ENCODE results near the gene IRX2. TPM values are rescaled to one million over a fixed set of nuclear protein-coding genes. Genes with fewer than 3 reads are reported as not detected.

IRX2 gene
- total RNA-seq, 4 donors from 2014 or later = 2.4 TPM; not detected in 3

DNA sequence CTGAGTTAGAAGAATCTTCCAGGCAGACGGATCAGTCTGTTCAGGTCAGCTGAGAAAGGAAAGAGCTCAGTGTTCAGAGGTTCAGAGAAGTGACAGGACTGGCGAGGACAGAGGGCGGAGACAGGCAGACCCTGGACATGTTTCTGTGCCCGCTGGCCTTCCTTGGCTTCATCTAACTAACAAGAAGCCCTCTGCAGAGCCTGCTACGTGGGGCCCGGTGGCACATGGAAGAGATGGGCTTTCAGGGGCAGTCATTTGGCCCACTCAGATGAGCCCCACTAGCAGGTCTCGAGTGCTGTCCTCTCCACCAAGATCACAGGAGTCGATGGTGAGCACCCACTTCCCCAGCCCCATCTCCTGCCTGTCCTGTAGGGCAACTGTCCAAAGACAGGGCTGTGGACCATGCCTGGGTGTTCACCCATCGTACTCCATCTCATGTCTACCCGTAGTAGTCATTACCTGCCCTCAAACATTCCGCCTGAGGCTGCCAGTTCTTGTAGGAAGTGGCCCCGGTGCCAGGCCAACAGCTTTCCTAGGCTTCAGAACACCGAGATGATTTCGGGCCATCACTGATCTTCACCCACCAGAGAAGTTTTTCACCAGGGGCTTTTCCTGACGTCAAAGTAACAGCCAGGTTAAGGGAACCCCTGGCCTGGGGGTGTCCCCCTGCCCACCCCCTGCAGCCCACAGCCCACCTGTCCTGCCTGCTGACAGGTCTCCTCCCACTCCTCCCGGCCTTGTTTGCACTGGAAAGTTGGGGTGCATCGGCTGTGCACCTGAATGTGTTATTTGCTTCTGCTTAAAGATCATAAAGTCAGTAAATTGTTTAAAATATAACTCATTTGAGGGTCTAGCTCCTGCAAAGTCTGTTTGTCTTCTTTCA lies 14.0 kb downstream of the IRX2 start:
- DNase-seq = no peak
- Histone ChIP-seq H3K4me1 (no peaks in the 10 kb centered on the region), H3K27ac (no peak overlapping the region), H3K36me3 (no peaks in the 10 kb centered on the region), H3K9me3 (no peaks in the 10 kb centered on the region), H3K27me3 (peaks cover 42 to 48% (median 43%) of the 10 kb centered on the region in 3 donors), H3K4me3 (no peak overlapping the region)
- TF ChIP-seq, protein P1, sequence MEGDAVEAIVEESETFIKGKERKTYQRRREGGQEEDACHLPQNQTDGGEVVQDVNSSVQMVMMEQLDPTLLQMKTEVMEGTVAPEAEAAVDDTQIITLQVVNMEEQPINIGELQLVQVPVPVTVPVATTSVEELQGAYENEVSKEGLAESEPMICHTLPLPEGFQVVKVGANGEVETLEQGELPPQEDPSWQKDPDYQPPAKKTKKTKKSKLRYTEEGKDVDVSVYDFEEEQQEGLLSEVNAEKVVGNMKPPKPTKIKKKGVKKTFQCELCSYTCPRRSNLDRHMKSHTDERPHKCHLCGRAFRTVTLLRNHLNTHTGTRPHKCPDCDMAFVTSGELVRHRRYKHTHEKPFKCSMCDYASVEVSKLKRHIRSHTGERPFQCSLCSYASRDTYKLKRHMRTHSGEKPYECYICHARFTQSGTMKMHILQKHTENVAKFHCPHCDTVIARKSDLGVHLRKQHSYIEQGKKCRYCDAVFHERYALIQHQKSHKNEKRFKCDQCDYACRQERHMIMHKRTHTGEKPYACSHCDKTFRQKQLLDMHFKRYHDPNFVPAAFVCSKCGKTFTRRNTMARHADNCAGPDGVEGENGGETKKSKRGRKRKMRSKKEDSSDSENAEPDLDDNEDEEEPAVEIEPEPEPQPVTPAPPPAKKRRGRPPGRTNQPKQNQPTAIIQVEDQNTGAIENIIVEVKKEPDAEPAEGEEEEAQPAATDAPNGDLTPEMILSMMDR (IDR thresholded peaks at IDR 0.05 in 4 of 5, conservative IDR thresholded peaks at IDR 0.05 in 1 of 5) = no peak
- TF ChIP-seq POLR2A (IDR thresholded peaks at IDR 0.05) = no peak
- intact Hi-C loops (cut with DNase I; ENCODE audit: low total_unique reads) = no loop called here
- ATAC-seq = no peak
- in situ Hi-C loops (cut with MboI; ENCODE audit: low sequenced_read_pairs in 4 of 4) = no loop called here

DNA sequence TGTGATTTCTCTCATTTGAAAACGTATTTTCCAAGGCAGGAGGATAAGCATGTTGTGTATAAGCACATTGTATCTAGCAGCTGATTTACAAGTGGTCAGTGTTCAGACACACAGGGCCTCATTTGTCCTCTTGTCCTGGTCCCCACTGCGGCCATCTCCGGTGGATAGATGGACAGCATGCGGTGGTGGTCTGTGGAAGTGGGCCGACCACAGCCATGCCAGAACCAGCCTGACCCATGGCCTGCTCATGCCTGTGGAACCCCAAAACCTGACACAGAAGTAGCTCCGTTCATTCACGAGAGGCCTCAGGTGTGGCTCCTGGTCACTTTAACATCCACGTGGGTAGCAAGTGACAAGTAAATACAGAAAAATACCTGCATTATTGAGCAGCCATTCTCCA lies 14.6 kb downstream of the IRX2 start:
- no peak overlapping the region for H3K27ac ChIP-seq
- no peak for TF ChIP-seq POLR2A (IDR thresholded peaks at IDR 0.05)
- TF ChIP-seq, protein P1 (IDR thresholded peaks at IDR 0.05 in 4 of 5, conservative IDR thresholded peaks at IDR 0.05 in 1 of 5) = no peak
- in situ Hi-C loops (cut with MboI; ENCODE audit: low sequenced_read_pairs in 4 of 4) = no loop called here
- H3K27me3 ChIP-seq = peaks cover 37 to 43% (median 38%) of the 10 kb centered on the region in 3 donors
- intact Hi-C loops (cut with DNase I; ENCODE audit: low total_unique reads) = no loop called here
- no peaks in the 10 kb centered on the region for H3K9me3 ChIP-seq
- ATAC-seq (no peak), DNase-seq (no peak)
- no peaks in the 10 kb centered on the region for H3K4me1 ChIP-seq
- H3K4me3 ChIP-seq = no peak overlapping the region
- H3K36me3 ChIP-seq = no peaks in the 10 kb centered on the region

DNA sequence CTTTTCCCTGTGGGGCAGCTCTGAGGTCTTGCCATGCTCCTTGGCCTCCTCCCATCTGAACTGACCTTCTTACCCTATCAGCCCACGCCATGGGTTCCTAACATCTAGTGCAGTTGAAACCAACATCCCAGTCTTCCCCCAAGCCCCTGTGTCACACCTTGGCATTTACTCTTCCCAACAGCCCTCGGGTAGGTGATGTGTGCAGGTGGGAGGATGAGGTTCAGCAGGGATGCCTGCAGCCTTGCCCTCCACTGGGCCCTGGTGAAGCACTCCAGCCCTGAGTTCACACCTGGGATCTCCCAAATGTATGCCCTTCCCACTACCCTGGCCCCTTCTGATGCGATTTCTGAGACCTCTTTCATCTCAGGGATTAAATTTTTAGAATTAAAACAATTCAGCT lies 15.5 kb downstream of the IRX2 start:
- H3K27me3 ChIP-seq = peaks cover 29 to 35% (median 30%) of the 10 kb centered on the region in 3 donors
- no peak for DNase-seq
- no peaks in the 10 kb centered on the region for H3K9me3 ChIP-seq
- TF ChIP-seq POLR2A (IDR thresholded peaks at IDR 0.05) = no peak
- TF ChIP-seq, protein P1 (IDR thresholded peaks at IDR 0.05 in 4 of 5, conservative IDR thresholded peaks at IDR 0.05 in 1 of 5) = no peak
- in situ Hi-C loops (cut with MboI; ENCODE audit: low sequenced_read_pairs in 4 of 4) (no loop called here), intact Hi-C loops (cut with DNase I; ENCODE audit: low total_unique reads) (no loop called here)
- H3K27ac ChIP-seq = no peak overlapping the region
- H3K4me3 ChIP-seq = no peak overlapping the region
- ATAC-seq = no peak
- no peaks in the 10 kb centered on the region for H3K36me3 ChIP-seq
- no peaks in the 10 kb centered on the region for H3K4me1 ChIP-seq

DNA sequence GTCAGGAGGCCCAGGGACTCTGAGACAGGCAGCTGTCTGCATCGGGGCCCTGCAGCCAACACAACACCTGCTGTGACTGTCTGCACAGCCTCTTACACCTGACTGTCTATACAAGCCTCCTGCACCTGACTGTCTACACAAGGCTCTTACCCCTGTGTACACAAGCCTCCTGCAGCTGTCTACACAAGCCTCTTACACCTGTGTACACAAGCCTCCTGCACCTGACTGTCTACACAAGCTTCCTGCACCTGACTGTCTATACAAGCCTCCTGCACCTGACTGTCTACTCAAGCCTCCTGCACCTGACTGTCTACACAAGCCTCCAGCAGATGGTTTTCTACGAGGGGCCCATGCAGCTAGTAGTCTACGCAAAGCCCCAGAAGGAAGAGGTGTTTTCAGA lies 18.6 kb downstream of the IRX2 start:
- Histone ChIP-seq H3K27ac (no peak overlapping the region), H3K4me1 (no peaks in the 10 kb centered on the region), H3K27me3 (peaks cover 0 to 4% (median 3%) of the 10 kb centered on the region in 3 donors), H3K36me3 (no peaks in the 10 kb centered on the region), H3K4me3 (no peak overlapping the region), H3K9me3 (no peaks in the 10 kb centered on the region)
- ATAC-seq (no peak), DNase-seq (no peak)
- in situ Hi-C loops (cut with MboI; ENCODE audit: low sequenced_read_pairs in 4 of 4) = no loop called here
- TF ChIP-seq, protein P1 (IDR thresholded peaks at IDR 0.05 in 4 of 5, conservative IDR thresholded peaks at IDR 0.05 in 1 of 5) = no peak
- no peak for TF ChIP-seq POLR2A (IDR thresholded peaks at IDR 0.05)
- intact Hi-C loops (cut with DNase I; ENCODE audit: low total_unique reads) = no loop called here
